SK-N-SH (cell line): ENCODE results near the gene NDRG2. TPM values are rescaled to one million over a fixed set of nuclear protein-coding genes. Genes with fewer than 3 reads are reported as not detected.

Experiments
- CTCF ChIA-PET: fragments of 300-600, 350-600 bp; formaldehyde crosslinking; extraction: SDS; loops from one replicate; lab custom pipeline; 2021; lab: Yijun Ruan, JAX
- POLR2A ChIA-PET: fragments of 350-600 bp; sonication (Branson Sonifier 250); formaldehyde crosslinking; extraction: SDS; loops from one replicate; lab custom pipeline; 2020; ENCODE audit warnings: antibody characterized with exemption, inconsistent platforms; lab: Yijun Ruan, JAX
- DNase-seq: peaks from one replicate; pipeline ENCODE4 v3.0.0; 2012
- H2AFZ ChIP-seq: fragments of 200-600 bp; sonication (generic); 2 replicates; pipeline ENCODE4 v1.8.1; 2016; ENCODE audit warnings: antibody characterized with exemption, mild to moderate bottlenecking, low read depth
- H3F3A ChIP-seq: fragments of 200-600 bp; sonication (generic); replicated peaks from 2 replicates; pipeline ENCODE3; 2016; ENCODE audit warnings: antibody characterized with exemption, mild to moderate bottlenecking; ENCODE audit not compliant: insufficient read depth
- H3K27ac ChIP-seq, 2 experiments: fragments of 200-500 bp in 1 of 2; fragments of 200-600 bp in 1 of 2; sonication (Bioruptor generic) in 1 of 2; sonication (generic), shearing (Covaris generic) in 1 of 2; 2 replicates each; pipeline versions ENCODE4 v1.5.1 to v1.6.1; 2014 to 2016; ENCODE audit warnings: low read depth in 2 of 2, inconsistent platforms in 1 of 2, low read length in 1 of 2, mild to moderate bottlenecking in 1 of 2, mixed read lengths in 1 of 2
- H3K27me3 ChIP-seq: fragments of 200-600 bp; sonication (generic), shearing (Covaris generic); 2 replicates; pipeline ENCODE4 v1.6.1; 2016; ENCODE audit warnings: mixed run types; ENCODE audit not compliant: insufficient read depth
- H3K36me3 ChIP-seq, 2 experiments: fragments of 200-500 bp in 1 of 2; fragments of 200-600 bp in 1 of 2; sonication (Bioruptor generic) in 1 of 2; sonication (generic) in 1 of 2; replicated peaks in 1 of 2; 2 replicates each; pipeline versions ENCODE3 to v1.5.1; 2014 to 2016; ENCODE audit warnings: low read length in 1 of 2, mild to moderate bottlenecking in 1 of 2; ENCODE audit not compliant: insufficient read depth in 2 of 2, control insufficient read depth in 1 of 2
- H3K4me1 ChIP-seq, 2 experiments: fragments of 200-500 bp in 1 of 2; fragments of 200-600 bp in 1 of 2; sonication (Bioruptor generic) in 1 of 2; sonication (generic), shearing (Covaris generic) in 1 of 2; 2 replicates each; pipeline versions ENCODE4 v1.5.1 to v1.6.1; 2014 to 2016; ENCODE audit warnings: low read depth in 1 of 2, low read length in 1 of 2, mixed run types in 1 of 2; ENCODE audit not compliant: insufficient read depth in 2 of 2, control insufficient read depth in 1 of 2
- H3K4me2 ChIP-seq: fragments of 200-600 bp; sonication (generic), shearing (Covaris generic); 2 replicates; pipeline ENCODE4 v1.6.1; 2017; ENCODE audit warnings: mixed run types
- H3K4me3 ChIP-seq, 2 experiments: fragments of 200-500 bp in 1 of 2; fragments of 200-600 bp in 1 of 2; sonication (Bioruptor generic) in 1 of 2; sonication (generic), shearing (Covaris generic) in 1 of 2; 2 replicates each; pipeline versions ENCODE4 v1.5.1 to v1.8.1; 2014 to 2016; ENCODE audit warnings: low read depth in 2 of 2, inconsistent platforms in 1 of 2, low read length in 1 of 2, mild to moderate bottlenecking in 1 of 2, mixed read lengths in 1 of 2, moderate library complexity in 1 of 2
- H3K79me2 ChIP-seq: fragments of 200-600 bp; sonication (generic); 2 replicates; pipeline ENCODE4 v1.8.1; 2017; ENCODE audit warnings: mild to moderate bottlenecking; ENCODE audit not compliant: insufficient read depth
- H3K9ac ChIP-seq: fragments of 200-600 bp; sonication (generic); 2 replicates; pipeline ENCODE4 v1.6.1; 2017; ENCODE audit warnings: mixed run types
- H3K9me2 ChIP-seq: fragments of 200-600 bp; sonication (generic); 2 replicates; pipeline ENCODE4 v1.6.1; 2017; ENCODE audit warnings: mixed run types
- H3K9me3 ChIP-seq: fragments of 200-600 bp; sonication (generic); 2 replicates; pipeline ENCODE4 v1.6.1; 2017; ENCODE audit warnings: mixed run types, mild to moderate bottlenecking, moderate library complexity
- H4K20me1 ChIP-seq: fragments of 200-600 bp; sonication (generic); 2 replicates; pipeline ENCODE4 v1.6.1; 2017; ENCODE audit warnings: mild to moderate bottlenecking, mixed run types; ENCODE audit not compliant: insufficient read depth
- CTCF ChIP-seq: fragments of 200-600 bp; sonication (generic); IDR thresholded peaks from 2 replicates; pipeline ENCODE4 v1.6.1; 2017; ENCODE audit warnings: antibody characterized with exemption, mild to moderate bottlenecking, moderate library complexity
- EZH2phosphoT487 ChIP-seq: fragments of 200-600 bp; sonication (generic); IDR thresholded peaks from 2 replicates; pipeline ENCODE4 v1.6.1; 2017; ENCODE audit warnings: low read depth, mixed run types, mild to moderate bottlenecking, antibody characterized with exemption, moderate library complexity, borderline replicate concordance
- FOXJ3 ChIP-seq: sonication (generic); formaldehyde crosslinking; IDR thresholded peaks from 2 replicates; pipeline ENCODE4 v1.5.1; 2020; ENCODE audit warnings: mild to moderate bottlenecking, missing genetic modification reagents
- IRF3 ChIP-seq: fragments of 150-350 bp; IDR thresholded peaks from 2 replicates; pipeline ENCODE4 v1.6.1; 2016; ENCODE audit warnings: mild to moderate bottlenecking, low read depth, low read length
- MAX ChIP-seq: IDR thresholded peaks from 2 replicates; pipeline ENCODE4 v1.4.0; 2012; ENCODE audit warnings: low read depth
- NFIC ChIP-seq: IDR thresholded peaks from 2 replicates; pipeline ENCODE4 v1.4.0; 2012; ENCODE audit warnings: borderline replicate concordance
- PBX3 ChIP-seq: IDR thresholded peaks from 2 replicates; pipeline ENCODE4; 2012
- RAD21 ChIP-seq: IDR thresholded peaks from 2 replicates; pipeline ENCODE4 v1.6.1; 2012; ENCODE audit warnings: mild to moderate bottlenecking, low read length
- RCOR1 ChIP-seq: fragments of 150-350 bp; IDR thresholded peaks from 2 replicates; pipeline ENCODE4 v1.6.1; 2017; ENCODE audit warnings: antibody characterized with exemption, low read length
- SIN3A ChIP-seq: IDR thresholded peaks from 2 replicates; pipeline ENCODE4 v1.6.1; 2012; ENCODE audit warnings: low read depth, mild to moderate bottlenecking, low read length, moderate library complexity, borderline replicate concordance
- SMC3 ChIP-seq: IDR thresholded peaks from 2 replicates; pipeline ENCODE4 v1.6.1; 2012; ENCODE audit warnings: low read depth, low read length, improper control_type of control experiment
- TAF1 ChIP-seq: IDR thresholded peaks from 2 replicates; pipeline ENCODE4 v1.6.1; 2012; ENCODE audit warnings: low read depth, mild to moderate bottlenecking, low read length, moderate library complexity, borderline replicate concordance
- TCF12 ChIP-seq: IDR thresholded peaks from 2 replicates; pipeline ENCODE4 v1.4.0; 2012
- TEAD4 ChIP-seq: IDR thresholded peaks from 2 replicates; pipeline ENCODE4 v1.4.0; 2012; ENCODE audit warnings: mild to moderate bottlenecking, borderline replicate concordance; ENCODE audit not compliant: insufficient read depth
- USF2 ChIP-seq: fragments of 150-350 bp; IDR thresholded peaks from 2 replicates; pipeline ENCODE4 v1.6.1; 2017; ENCODE audit warnings: antibody characterized with exemption, low read length, low read depth, borderline replicate concordance
- ZBTB33 ChIP-seq: IDR thresholded peaks from 2 replicates; pipeline ENCODE4 v1.4.0; 2012; ENCODE audit warnings: low read depth, borderline replicate concordance
- WGBS: methylation state at CpG from one replicate; pipeline ENCODE4 v1.1.6; 2017; ENCODE audit warnings: low lambda C conversion rate; 5-methylcytosine and 5-hydroxymethylcytosine counted together
- polyA plus RNA-seq, 3 experiments: library from polyadenylated mRNA; depleted of rRNA; stranded (reverse); fragments of >200 nt; gene quantifications; 2 replicates each; pipeline ENCODE4 v1.2.3, GENCODE V29; 2012

NDRG2 gene
- polyA plus RNA-seq, 1 of the 3 experiments (the other 2 are of a cell fraction): 15.8 TPM

GRCh38 chr14:21020977-21021545 is 3.8 kb downstream of the NDRG2 start:
- Histone ChIP-seq H3K27ac (no peak overlapping the region), H4K20me1 (no peaks in the 10 kb centered on the region), H3K36me3 (no peaks in the 10 kb centered on the region), H3K27me3 (no peaks in the 10 kb centered on the region), H3F3A (no peaks in the 10 kb centered on the region), H3K4me3 (no peak overlapping the region), H3K9me3 (no peaks in the 10 kb centered on the region), H3K4me1 (peaks cover 0 to 10% of the 10 kb centered on the region in 2 experiments; a peak in 1 of 4 replicates), H2AFZ (no peak overlapping the region), H3K9ac (no peak overlapping the region), H3K9me2 (no peaks in the 10 kb centered on the region), H3K4me2 (no peak overlapping the region), H3K79me2 (no peaks in the 10 kb centered on the region)
- CTCF ChIA-PET: interaction anchor here (1.5 to 18.2 kb wide), 4 partner anchors 20 to 80 kb away, joined by 7 to 555 read pairs (median 128); partner anchors contain the start of genes ARHGEF40, RNASE7, TMEM253 and ZNF219
- TF ChIP-seq PBX3 (no peak), ZBTB33 (no peak), IRF3 (no peak), EZH2phosphoT487 (no peak), NFIC (no peak), SIN3A (no peak), SMC3 (no peak), TAF1 (no peak), CTCF (no peak), MAX (no peak), TCF12 (no peak), RCOR1 (no peak), RAD21 (no peak), USF2 (no peak), TEAD4 (no peak), FOXJ3 (CRISPR knock-in tag) (no peak)
- no peak for DNase-seq
- 87% methylated on average over 4 of the region's 5 CpGs for WGBS
- POLR2A ChIA-PET: no interaction called here
